ENCODE measurements around the gene NAP1L1.

DNA sequence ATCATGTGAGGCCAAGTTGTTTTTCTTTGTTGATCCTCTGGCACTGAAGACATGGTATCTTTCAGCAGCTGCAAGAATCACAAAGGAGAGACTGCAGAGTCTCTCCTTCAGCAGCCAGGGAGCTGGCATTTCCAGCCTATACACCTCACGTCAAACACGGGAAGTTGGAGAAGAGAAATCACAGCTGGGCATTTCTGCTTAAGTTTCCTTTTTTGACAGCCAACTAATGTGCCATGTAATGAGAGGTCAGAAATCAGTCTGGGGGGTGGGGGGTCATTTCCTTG, 81.2 kb downstream of the NAP1L1 start:
- TF ChIP-seq CTCF (IDR thresholded peaks at IDR 0.05): no peak
- no peak for TF ChIP-seq POLR2AphosphoS5 (IDR thresholded peaks at IDR 0.05; ENCODE audit: low read depth, low read length)
- no peak for TF ChIP-seq SIN3A (IDR thresholded peaks at IDR 0.05; ENCODE audit: borderline replicate concordance, insufficient read depth, low read depth, low read length)
- TF ChIP-seq, protein P1, sequence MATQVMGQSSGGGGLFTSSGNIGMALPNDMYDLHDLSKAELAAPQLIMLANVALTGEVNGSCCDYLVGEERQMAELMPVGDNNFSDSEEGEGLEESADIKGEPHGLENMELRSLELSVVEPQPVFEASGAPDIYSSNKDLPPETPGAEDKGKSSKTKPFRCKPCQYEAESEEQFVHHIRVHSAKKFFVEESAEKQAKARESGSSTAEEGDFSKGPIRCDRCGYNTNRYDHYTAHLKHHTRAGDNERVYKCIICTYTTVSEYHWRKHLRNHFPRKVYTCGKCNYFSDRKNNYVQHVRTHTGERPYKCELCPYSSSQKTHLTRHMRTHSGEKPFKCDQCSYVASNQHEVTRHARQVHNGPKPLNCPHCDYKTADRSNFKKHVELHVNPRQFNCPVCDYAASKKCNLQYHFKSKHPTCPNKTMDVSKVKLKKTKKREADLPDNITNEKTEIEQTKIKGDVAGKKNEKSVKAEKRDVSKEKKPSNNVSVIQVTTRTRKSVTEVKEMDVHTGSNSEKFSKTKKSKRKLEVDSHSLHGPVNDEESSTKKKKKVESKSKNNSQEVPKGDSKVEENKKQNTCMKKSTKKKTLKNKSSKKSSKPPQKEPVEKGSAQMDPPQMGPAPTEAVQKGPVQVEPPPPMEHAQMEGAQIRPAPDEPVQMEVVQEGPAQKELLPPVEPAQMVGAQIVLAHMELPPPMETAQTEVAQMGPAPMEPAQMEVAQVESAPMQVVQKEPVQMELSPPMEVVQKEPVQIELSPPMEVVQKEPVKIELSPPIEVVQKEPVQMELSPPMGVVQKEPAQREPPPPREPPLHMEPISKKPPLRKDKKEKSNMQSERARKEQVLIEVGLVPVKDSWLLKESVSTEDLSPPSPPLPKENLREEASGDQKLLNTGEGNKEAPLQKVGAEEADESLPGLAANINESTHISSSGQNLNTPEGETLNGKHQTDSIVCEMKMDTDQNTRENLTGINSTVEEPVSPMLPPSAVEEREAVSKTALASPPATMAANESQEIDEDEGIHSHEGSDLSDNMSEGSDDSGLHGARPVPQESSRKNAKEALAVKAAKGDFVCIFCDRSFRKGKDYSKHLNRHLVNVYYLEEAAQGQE (IDR thresholded peaks at IDR 0.05; ENCODE audit: insufficient read depth in 1 of 2, low read depth in 2 of 2, low read length in 1 of 2): no peak
- TF ChIP-seq TCF7L2 (IDR thresholded peaks at IDR 0.05; ENCODE audit: low read depth, low read length): no peak

Measured in Panc1 (cell line).